GM19397 (cell line): Measurements from ENCODE around the gene NOG.

Source experiments
- ATAC-seq: cut with Tn5 transposase; IDR thresholded peaks from one replicate; pipeline ENCODE4 v1.9.1; 2021; ENCODE audit warnings: mild to moderate bottlenecking, moderate library complexity; ENCODE audit not compliant: unreplicated experiment

NOG gene

DNA sequence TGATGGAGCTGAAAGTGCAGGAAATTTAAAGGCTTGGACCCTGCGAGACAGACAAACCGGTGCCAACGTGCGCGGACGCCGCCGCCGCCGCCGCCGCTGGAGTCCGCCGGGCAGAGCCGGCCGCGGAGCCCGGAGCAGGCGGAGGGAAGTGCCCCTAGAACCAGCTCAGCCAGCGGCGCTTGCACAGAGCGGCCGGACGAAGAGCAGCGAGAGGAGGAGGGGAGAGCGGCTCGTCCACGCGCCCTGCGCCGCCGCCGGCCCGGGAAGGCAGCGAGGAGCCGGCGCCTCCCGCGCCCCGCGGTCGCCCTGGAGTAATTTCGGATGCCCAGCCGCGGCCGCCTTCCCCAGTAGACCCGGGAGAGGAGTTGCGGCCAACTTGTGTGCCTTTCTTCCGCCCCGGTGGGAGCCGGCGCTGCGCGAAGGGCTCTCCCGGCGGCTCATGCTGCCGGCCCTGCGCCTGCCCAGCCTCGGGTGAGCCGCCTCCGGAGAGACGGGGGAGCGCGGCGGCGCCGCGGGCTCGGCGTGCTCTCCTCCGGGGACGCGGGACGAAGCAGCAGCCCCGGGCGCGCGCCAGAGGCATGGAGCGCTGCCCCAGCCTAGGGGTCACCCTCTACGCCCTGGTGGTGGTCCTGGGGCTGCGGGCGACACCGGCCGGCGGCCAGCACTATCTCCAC lies at the start of gene NOG:
Gene NOG, plus strand, starts transcription at position 54 of the 674 bp plus-strand sequence. Its CDS starts 525 bp downstream, at position 579.
- ATAC-seq: peak; percentile 62

DNA sequence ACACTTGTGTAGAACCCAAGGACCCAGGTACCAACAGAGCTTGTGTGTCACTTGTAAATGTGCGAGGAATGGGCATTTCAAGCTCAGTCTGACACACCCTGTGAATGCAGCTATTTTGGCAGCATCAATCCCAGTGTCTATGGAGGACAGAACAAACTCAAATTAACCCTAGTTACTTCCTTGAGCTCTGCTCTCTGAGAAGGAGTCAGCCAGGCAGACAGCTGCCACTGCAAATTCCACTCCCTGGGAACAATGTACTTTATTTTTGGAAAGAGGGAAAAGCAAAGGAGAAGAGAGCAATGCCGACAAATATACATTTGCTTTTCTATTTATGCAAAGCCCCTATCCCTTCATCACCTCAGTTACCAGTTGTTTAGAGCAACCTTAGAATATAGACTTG lies 48.4 kb upstream of the NOG start:
- no peak for ATAC-seq

DNA sequence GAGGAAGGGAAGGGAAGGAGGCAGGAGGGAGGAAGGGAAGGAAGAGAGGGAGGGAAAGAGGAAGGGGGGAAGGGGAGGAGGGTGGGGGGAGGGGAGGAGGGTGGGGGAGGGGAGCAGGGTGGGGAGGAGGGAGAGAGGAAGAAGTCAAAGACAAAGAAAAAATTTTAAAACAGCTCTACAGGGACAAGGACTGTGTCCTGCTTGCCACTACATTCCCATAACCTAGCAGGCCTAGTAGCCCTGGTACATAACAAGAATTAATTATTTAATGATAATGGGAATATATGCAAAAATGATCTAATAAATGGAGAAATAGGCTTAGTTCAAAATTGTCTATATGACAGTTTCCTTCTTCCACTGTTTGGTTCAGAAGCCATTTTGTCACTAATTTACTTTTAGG lies 47.6 kb upstream of the NOG start:
- no peak for ATAC-seq

DNA sequence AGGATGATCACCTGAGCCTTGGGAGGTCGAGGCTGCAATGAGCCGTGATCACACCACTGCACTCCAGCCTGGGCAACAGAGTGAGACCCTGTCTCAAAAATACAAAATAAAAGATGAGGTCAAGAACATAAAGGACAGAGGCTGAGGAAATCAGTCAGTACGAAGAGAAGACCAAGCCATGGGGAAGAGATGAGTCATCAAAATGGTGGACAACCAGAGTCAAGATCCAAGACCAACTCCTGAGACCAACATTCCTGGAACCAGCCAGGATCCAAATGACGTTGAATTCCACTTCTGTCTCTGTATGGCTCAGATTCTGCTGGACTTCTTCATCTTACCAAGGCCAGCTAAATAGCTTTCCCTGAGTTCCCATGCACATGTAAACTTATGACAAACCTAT lies 44.8 kb upstream of the NOG start:
- ATAC-seq: no peak

DNA sequence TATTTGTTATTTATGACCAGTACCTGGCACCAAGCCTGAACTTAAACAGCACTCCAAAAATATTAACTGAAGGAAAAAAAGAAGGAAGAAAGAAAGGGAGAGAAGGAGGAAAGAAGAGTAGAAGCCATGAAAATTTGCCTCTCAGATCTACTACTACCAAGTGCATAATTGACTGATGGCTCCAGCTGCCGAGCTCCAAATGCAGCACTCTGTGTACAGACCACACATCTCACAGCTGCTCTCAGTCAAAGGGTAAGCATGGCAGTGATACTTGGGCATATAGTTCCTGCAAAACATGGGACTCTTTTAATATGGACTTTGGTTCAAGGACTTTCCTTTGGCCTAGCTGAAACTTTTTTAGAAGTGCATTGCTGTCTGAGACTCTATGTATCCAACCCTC lies 44.0 kb upstream of the NOG start:
- ATAC-seq: no peak

DNA sequence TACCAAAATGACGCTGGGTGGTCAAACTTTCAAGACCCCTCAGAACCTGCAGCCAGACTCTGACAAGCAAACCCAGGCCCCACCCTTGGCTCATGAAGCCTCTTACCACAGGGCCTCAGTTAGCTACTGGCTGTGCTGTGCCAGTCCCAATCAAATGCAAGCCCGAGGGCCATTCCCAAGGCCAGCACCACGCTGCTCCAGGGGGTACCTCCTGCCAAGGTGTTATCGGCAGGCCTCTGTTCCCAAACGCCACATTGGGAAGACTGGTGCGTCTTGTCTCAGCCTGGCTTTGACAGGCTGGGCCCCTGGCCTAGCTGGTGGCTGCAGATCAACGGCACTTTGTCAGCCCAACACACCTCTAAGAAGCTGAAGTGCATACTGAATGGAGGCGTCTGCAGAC lies 35.8 kb upstream of the NOG start:
- no peak for ATAC-seq

DNA sequence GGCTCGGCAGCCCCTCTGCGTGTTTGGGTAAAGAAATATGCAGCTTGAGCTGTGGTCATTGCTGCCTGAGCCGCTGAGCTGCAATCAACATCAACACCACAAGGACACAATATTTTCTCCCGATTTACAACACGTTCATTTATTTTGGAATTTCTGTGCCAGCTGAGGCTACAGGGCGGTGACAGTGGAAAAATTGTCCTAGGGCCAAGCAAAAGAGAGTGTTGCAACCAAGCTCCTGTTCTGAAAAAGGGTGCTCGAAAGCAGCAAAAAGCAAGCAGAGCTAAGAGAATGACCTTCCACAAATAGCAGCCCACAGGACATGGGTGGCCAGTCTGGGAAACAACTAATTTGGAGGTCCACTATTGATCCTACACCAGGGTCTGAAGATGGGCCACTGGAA lies 35.4 kb upstream of the NOG start:
- ATAC-seq: no peak

DNA sequence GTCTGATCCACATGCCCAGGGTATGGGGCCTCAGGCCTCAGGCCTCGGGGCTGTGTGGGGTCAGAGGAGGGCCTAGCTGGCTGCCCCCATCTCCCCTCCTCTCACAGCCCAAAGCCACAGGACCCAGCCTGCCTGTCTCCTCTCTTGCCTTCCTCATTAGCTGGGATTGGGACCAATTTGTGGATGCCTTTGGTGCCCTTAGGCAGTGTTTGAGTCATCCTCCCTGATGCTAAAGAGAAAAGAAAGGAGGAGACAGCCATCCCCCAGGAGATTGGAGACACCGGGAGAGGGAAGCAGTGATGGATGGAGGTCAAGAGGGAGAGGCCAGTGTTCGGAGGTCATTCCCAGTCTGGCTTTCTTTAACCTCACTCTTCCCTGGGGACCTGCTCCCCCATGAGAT lies 23.3 kb upstream of the NOG start:
- no peak for ATAC-seq

DNA sequence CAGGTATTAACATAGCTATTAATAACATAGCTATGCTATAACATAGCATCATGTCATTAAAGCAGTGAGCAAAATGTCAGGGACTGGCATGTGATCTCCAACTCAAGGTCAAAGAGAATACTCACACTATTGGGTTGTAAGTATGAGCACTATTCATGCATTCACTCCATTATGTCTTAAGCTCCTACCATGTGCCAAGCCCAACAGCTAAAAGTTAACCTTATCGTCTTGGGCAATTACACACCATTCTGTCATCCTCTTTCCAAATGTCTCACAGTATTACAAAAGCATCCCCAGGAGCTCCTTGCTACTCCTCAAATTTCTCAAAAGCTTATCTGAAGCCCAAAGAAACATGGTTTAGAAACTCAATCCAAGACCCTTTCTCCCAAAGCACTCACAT lies 22.0 kb upstream of the NOG start:
- no peak for ATAC-seq

DNA sequence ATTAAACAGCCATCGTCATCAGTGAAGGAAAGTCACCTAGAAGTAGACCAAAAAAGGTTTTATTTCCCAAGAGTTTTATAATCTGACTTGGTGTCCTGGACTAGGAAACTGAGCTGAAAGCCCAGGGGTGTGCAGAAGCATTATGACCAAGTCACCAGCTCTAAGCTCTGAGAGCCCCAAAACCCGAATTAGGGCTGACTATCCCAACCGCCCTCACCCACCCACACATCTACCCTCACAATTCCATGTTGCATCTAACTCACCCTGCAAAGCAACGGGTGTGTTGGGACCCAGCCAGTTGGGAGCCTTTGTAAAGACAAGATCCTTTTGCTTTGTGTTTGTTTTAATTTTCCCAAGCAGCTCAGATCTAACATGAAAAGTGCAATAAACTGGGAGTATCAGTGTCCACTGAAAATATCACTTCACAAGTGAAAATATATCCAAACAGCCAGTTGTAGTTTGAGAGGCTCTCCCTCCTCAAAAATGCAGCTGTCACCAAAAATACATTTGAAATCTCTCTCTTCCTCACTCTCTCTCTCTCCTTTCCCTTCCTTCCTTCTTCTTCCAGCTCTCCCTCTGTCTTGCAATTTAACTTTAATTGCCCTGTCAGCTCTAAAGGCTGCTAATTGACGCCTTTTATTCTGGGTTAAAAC lies 16.2 kb upstream of the NOG start:
- no peak for ATAC-seq

DNA sequence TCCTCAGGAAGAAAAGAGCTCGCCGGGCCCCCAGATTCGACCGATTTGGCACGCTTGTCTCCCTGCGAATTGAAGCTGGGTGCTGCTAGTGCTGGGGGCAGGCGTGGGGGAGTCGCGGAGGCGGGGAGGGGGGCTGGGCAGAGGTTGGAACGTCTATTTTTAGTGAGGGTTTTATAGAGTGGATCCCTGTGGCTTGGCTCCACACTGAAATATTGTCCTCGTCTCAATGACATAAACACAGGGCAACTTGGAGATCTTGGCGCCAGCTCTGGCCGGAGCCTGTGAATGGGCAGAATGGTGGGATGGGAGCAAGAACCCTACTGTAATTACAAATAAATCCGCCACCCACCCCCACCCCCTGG lies 15.7 kb upstream of the NOG start:
- no peak for ATAC-seq

DNA sequence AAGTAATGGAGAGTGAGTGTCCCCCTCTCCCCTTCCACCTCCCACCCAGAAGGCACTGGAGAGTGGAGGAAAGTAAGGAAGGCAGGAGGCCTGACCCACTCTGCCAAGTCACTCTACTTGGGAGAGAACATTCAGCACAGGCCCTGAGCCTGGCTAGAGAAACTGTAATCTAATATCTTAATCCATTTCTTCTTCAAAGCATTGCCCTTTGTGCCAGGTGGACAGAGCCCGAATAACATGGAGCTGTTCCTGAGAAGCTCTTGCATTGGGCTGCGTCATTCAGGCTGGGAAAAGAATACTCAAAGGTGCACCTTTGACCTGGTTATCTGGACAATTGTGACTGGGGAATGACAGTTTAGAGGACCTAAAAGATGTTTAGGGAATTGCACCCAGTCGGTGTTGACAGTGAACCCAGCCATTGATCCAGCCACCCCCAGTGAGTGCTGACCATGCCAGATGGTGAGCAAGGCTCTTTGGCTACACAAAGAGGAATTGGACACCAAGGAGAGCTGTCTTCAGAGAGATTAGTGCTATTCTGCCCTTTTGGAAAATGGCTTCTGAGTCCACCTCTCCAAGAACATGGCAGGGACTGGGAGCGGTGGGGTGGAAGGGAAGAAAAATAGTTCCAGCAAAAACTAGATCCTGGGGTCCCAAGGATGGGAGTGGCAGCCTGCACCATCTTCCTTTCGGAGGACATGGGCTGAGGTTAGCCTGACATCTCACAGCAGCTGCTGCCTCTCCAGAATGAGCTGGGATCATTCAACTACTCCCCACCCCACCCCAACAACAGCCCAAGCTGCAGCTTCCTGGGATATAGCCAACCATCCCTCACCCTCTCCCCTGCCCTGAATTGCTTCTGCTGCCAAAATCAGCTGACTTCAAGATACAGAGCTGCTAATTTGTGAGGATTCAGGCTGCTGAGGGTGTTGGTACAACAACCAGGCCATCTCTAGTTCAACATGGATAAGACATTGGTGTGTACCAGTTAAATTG lies 11.6 kb upstream of the NOG start:
- ATAC-seq: no peak

DNA sequence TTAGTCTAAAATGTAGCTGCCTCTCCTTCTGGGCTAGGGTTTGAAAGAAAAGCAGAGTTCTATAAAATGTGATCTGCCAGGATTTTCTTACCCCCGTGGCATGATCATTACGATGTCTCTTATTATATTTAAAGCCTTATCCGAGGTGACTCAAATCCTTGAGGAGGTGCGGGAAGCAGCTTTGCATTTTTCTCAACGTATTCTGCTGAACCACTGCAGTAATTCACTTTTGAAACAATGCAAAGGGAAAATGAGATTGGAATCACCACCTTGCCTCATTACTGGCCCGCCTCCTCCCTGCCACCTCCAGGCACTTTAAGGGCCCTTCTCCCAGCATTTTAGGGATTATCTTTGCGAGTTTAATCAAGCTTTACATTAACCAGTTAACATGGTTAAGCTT lies 9.7 kb upstream of the NOG start:
- no peak for ATAC-seq

DNA sequence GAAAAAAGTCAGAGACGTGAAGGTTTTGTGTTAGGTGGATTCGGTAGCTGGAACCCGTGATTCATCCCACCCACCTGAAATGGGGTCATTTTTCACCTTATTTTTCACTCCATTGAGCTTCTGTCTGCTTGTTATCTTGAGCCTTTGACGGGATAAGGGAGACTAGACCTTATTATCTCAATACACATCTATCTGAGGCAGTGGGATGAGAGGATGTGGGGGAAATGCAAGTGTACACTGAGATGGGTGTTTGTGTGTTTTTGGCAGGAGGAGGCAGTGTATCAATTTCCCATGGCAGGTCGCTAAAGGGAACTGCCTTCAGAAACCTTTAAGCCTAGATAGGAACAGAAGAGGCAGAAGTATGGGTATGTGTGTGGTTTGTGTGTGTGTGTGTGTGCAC lies 6.2 kb upstream of the NOG start:
- ATAC-seq: no peak

DNA sequence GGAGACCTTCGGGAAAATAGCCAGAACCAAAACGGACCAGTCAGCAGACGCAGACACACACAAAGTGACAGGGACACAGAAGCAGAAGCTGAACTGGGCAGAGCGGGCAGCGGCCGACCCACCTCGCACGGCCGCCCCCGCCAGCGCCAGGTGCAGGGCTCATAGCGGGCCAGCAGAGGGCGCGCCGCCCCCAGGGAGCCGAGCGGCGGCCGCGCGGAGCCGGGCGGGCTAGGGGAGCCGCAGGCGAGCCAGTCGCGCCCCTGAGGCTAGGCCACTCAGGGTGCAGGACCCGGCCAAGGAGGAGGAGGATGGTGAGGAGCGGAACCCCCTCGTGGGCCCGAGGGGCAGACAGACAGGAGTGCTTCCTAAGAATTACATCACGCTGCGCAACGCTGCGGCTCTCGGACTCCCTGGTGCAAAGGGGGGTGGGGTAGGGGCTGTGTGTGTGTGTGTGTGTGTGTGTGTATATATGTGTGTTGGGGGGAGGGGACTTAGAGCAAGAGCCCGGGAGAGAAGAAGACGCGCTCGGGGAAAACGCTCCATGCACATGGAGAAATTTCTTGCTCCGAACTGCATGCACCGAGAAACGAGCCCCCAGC lies 913 bp upstream of the NOG start:
- ATAC-seq: no peak

DNA sequence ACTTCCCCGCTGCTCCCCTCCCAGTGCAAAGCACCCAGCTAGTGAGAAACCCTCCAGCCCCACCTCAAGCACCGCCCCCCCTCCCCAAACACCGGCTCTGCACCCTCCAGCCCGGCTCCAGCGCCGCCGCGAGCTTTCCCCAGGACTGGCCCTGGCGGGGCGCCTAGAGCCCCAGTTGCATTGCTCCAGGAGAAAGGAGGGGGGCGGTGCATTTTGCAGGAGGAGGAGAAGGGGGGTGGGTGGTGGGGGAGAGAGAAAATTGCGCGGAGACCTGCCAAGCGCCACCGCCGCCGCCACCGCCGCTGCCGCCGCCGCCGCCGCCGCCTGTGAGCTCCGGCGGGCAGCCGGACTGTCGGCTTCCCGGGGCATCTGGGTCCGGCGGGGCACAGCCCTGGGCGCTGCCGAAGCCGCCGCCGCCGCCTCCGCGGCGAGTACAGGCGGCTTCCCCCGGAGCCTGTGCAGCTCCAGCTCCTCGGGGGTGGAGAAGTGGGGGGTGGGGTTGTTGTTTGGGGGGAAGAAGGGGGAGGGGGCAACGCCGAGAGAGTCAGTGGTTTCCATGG lies 333 bp upstream of the NOG start:
- peak; percentile 32 for ATAC-seq

DNA sequence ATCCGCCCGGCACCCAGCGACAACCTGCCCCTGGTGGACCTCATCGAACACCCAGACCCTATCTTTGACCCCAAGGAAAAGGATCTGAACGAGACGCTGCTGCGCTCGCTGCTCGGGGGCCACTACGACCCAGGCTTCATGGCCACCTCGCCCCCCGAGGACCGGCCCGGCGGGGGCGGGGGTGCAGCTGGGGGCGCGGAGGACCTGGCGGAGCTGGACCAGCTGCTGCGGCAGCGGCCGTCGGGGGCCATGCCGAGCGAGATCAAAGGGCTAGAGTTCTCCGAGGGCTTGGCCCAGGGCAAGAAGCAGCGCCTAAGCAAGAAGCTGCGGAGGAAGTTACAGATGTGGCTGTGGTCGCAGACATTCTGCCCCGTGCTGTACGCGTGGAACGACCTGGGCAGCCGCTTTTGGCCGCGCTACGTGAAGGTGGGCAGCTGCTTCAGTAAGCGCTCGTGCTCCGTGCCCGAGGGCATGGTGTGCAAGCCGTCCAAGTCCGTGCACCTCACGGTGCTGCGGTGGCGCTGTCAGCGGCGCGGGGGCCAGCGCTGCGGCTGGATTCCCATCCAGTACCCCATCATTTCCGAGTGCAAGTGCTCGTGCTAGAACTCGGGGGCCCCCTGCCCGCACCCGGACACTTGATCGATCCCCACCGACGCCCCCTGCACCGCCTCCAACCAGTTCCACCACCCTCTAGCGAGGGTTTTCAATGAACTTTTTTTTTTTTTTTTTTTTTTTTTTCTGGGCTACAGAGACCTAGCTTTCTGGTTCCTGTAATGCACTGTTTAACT lies 1.0 kb downstream of the NOG start:
- no peak for ATAC-seq

DNA sequence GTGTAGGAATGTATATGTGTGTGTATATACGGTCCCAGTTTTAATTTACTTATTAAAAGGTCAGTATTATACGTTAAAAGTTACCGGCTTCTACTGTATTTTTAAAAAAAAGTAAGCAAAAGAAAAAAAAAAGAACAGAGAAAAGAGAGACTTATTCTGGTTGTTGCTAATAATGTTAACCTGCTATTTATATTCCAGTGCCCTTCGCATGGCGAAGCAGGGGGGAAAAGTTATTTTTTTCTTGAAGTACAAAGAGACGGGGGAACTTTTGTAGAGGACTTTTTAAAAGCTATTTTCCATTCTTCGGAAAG lies 1.6 kb downstream of the NOG start:
- ATAC-seq: no peak

DNA sequence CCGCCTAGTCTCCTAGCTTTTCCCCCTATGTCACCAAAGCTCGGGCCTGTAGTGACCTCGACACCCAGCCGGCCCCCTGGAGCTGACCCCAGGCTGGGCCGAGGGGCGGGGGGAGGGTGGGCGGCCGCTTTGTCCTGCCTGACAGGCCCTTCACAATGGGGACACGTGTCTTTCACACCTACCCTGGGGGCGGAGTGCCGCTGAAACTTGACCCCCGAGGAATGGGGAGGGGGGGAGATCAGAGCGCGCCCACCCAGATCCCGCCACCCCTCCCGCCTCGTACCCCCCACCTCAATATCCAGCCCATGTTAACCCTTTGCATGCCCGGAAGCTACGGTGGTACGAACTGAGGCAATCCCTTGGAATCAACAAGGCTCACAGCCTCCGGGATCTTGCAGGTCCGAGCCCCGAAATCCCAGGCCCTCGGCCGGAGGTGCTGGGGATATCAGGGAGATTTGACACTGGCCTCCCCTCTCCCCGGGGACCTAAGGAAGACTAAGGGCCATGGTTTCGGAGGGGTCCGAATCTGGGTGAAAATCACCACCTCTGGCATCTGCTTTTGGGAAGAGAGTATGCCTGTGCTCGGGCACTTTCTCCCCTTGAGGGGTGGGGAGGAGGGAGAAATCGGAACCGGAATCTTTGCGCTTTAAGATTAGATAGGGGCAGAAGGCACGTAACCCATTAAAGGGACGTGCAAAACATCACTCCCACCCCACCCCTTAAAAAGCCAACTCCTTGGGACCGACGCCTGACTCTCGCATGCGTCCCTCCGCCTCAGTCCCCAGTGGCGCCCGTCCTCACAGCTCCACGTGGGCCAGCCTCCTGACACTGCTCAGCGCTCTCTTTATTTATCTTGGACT lies 2.6 kb downstream of the NOG start:
- ATAC-seq: no peak
